ENCODE data around the gene MVK. TPM values are rescaled to one million over a fixed set of nuclear protein-coding genes. Genes with fewer than 3 reads are reported as not detected.

Gene MVK
- total and polyA plus RNA-seq, 2 of the 4 experiments (the other 2 are of a cell fraction), result 6.6 to 11.5 TPM

GRCh38 chr12:109527489-109528123 lies 46.0 kb upstream of the MVK start:
- Histone ChIP-seq H4K8ac (ENCODE audit: low read depth in 2 of 2, low read length in 2 of 2) (no peak overlapping the region), H3K36me3 (ENCODE audit: control insufficient read depth, insufficient read depth, low read length) (peaks cover 57% of the 10 kb centered on the region), H2BK15ac (ENCODE audit: low read depth, low read length) (no peak overlapping the region), H2BK120ac (ENCODE audit: low read depth, low read length) (no peak overlapping the region), H3K9me3 (ENCODE audit: control insufficient read depth, insufficient read depth, low read length) (no peaks in the 10 kb centered on the region), H3K4me3 (ENCODE audit: insufficient read depth, low read depth, low read length) (no peak overlapping the region), H3K79me1 (ENCODE audit: low read depth in 1 of 2, low read length in 2 of 2) (no peaks in the 10 kb centered on the region), H4K5ac (ENCODE audit: low read depth, low read length) (no peak overlapping the region), H4K20me1 (ENCODE audit: insufficient read depth, low read length) (no peaks in the 10 kb centered on the region), H3K9me1 (ENCODE audit: insufficient read depth, low read length) (no peaks in the 10 kb centered on the region; the same call in 1 of the 2 replicates), H3K23ac (ENCODE audit: low read depth, low read length) (no peak overlapping the region), H2BK5ac (ENCODE audit: low read depth, low read length, poor library complexity, severe bottlenecking) (no peak overlapping the region), H2AFZ (replicated peaks; ENCODE audit: low read length, poor library complexity) (no peak overlapping the region), H4K91ac (ENCODE audit: insufficient read depth, low read depth, low read length) (no peak overlapping the region), H3K18ac (ENCODE audit: low read depth, low read length) (no peak overlapping the region), H3K4ac (ENCODE audit: low read depth, low read length) (no peak overlapping the region), H3K27me3 (ENCODE audit: control insufficient read depth, insufficient read depth, low read length) (no peaks in the 10 kb centered on the region), H3K9ac (ENCODE audit: low read depth, low read length) (no peak overlapping the region), H3K56ac (ENCODE audit: extremely low read depth, insufficient read depth, low read length) (no peak overlapping the region), H2AK5ac (ENCODE audit: low read depth, low read length) (no peak overlapping the region), H3K27ac (ENCODE audit: insufficient read depth, low read length) (no peak overlapping the region), H2AK9ac (replicated peaks; ENCODE audit: low read depth, low read length, poor library complexity) (no peak overlapping the region), H3K4me1 (ENCODE audit: control insufficient read depth, insufficient read depth, low read length) (no peaks in the 10 kb centered on the region), H3K4me2 (ENCODE audit: low read depth, low read length) (no peak overlapping the region), H2BK20ac (ENCODE audit: low read depth, low read length) (no peak overlapping the region), H3K14ac (replicated peaks; ENCODE audit: low read depth, low read length) (no peak overlapping the region)
- dilution Hi-C loops (cut with HindIII; ENCODE audit: low sequenced_read_pairs, unreplicated experiment), result no loop called here
- WGBS, 2 experiments (ENCODE audit: extremely low coverage in 2 of 2, insufficient read length in 1 of 2), result 95% methylated on average over 4 of the region's 8 CpGs; no CpG with 5 or more reads in 1 of the 2 experiments
- POLR2A ChIA-PET (ENCODE audit: unreplicated experiment), result no interaction called here
- no peak for ATAC-seq (ENCODE audit: low read depth)
- CTCF ChIA-PET, result no interaction called here
- TF ChIP-seq POLR2A (IDR thresholded peaks at IDR 0.05; ENCODE audit: low read depth, low read length) (no peak), BHLHE40 (IDR thresholded peaks at IDR 0.05; ENCODE audit: low read depth, low read length) (no peak), CEBPB (IDR thresholded peaks at IDR 0.05; ENCODE audit: low read depth, low read length) (no peak), MXI1 (IDR thresholded peaks at IDR 0.05; ENCODE audit: borderline replicate concordance, low read depth, low read length) (no peak), RCOR1 (IDR thresholded peaks at IDR 0.05; ENCODE audit: insufficient replicate concordance, low read length) (no peak), RAD21 (IDR thresholded peaks at IDR 0.05; ENCODE audit: low read length) (no peak), MAZ (IDR thresholded peaks at IDR 0.05; ENCODE audit: borderline replicate concordance, low read depth, low read length) (no peak), USF2 (IDR thresholded peaks at IDR 0.05; ENCODE audit: low read depth, low read length) (no peak), CHD1 (IDR thresholded peaks at IDR 0.05; ENCODE audit: low read depth, low read length) (no peak)
- intact Hi-C loops (cut with micrococcal nuclease), result no loop called here
- in situ Hi-C loops (cut with MboI; ENCODE audit: low sequenced_read_pairs), result no loop called here
- BruUV-seq (replicated peaks), result no TSS peak
- no peak for DNase-seq
